ENCODE data around the gene POLR1D.

GRCh38 chr13:27639186-27639585, 17.5 kb downstream of the POLR1D start:
- TF ChIP-seq CTCF (IDR thresholded peaks at IDR 0.05) (no peak), TCF7L2 (IDR thresholded peaks at IDR 0.05; ENCODE audit: low read depth, low read length) (no peak), POLR2AphosphoS5 (IDR thresholded peaks at IDR 0.05; ENCODE audit: low read depth, low read length) (no peak), REST (IDR thresholded peaks at IDR 0.05; ENCODE audit: insufficient read depth in 1 of 2, low read depth in 2 of 2, low read length in 1 of 2) (no peak)

Measured in Panc1 (cell line).